UCSD-AML1 (cell line): ENCODE data around the gene SLA2.
"Not testable (repeated sequence)": the region's sequence is repeated elsewhere in the genome, so short reads cannot be mapped to it uniquely, and the experiment has no call there.

Experiments
- DNase-seq: peaks from one replicate; lab custom pipeline; 2025; ENCODE audit not compliant: unreplicated experiment; lab: John Stamatoyannopoulos, UW

Gene SLA2, protein sequence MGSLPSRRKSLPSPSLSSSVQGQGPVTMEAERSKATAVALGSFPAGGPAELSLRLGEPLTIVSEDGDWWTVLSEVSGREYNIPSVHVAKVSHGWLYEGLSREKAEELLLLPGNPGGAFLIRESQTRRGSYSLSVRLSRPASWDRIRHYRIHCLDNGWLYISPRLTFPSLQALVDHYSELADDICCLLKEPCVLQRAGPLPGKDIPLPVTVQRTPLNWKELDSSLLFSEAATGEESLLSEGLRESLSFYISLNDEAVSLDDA

DNA sequence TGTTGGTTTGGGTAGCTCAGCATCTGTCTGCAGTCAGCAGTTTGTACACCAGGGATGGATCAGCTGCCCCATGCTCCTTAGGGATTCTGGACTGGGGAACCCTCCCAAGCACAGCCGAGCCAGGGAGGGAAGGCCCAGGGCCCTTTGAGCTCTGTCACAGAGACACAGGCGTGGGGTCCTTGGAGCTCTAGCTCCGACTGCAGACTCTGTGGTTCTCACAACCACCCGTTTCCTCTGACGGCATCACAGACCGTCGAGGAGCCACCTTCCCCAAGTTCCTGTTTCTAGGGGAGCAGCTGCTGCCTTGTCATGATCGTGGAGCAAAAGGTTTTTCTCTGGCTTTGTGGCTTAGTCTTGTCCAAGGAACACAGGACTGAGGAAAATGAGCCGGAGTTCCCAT, at the start of gene SLA2:
TSS of gene SLA2 (minus strand) at position 199 of the 400 bp plus-strand sequence. CDS start 4,861 bp downstream, outside the sequence.
- DNase-seq, result peak; percentile 79

DNA sequence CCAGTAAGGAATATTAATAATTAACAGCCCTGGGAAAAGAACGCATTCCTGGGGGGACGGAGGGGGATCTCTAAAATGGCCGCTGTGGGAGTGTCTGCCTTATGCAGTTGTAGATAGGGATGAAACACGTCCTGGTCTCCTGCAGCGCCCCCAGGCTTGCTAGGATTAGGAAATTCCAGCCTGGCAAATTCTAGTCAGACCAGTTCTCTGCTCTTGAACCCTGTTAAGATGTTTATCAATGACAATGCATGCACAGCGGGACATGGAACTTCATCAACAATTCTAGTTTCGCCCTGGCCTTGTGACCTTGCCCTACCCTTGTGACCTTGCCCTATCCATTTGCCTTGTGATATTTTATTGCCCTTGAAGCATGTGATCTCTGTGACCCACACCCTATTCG, 49.5 kb upstream of the SLA2 start:
- DNase-seq, result not testable (repeated sequence)

DNA sequence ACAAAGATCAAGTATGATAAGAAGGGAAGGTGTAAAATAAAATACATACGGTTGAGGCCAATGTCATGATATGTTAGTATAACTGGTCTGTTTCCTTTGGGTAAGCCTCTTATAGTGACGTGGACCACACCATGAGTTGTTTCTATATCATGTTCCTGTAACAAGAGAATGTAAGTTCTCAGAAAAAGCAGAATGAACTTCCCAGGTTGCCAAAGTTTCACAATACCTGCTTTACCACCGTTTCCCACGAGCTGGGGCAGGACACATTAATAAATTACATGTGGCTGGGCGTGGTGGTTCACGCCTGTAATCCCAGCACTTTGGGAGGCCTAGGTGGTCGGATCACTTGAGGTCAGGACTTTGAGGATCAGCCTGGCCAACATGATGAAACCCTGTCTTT, 42.6 kb upstream of the SLA2 start:
- no peak for DNase-seq

DNA sequence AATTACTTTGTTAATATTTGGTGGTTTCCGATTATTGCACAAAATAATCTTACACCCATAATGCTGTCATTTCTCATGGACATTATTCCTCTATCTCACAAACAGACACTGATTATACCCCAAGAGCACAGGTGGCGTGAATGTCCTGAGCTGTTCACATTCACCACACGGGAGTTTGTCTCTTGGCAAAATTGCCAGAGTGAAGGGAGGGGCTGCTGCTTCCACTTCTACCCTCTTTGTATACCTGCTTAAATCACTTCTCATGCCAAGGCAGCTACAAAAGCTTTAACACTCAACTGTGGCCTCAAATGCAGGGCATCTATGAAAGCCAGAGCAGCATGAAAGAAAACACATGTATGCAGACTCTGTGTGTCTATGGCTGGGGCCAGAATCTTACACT, 41.9 kb upstream of the SLA2 start:
- no peak for DNase-seq

DNA sequence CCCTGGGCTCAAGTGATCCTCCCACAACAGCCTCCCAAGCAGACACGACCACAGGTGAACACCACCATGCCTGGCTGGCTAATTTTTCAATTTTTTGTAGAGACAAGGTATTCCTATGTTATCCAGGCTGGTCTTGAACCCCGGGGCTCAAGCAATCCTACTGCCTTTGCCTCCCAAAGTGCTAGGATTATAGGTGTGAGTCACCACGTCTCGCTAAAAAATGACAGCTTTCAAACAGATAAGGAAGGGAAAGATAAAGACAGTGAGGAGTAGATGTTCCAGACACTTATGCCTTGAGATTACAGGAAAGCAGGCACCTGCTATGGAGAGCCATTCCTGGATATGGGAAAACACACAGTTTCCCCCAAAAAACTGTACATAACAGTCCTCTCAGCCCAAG, 40.9 kb upstream of the SLA2 start:
- DNase-seq, result no peak

DNA sequence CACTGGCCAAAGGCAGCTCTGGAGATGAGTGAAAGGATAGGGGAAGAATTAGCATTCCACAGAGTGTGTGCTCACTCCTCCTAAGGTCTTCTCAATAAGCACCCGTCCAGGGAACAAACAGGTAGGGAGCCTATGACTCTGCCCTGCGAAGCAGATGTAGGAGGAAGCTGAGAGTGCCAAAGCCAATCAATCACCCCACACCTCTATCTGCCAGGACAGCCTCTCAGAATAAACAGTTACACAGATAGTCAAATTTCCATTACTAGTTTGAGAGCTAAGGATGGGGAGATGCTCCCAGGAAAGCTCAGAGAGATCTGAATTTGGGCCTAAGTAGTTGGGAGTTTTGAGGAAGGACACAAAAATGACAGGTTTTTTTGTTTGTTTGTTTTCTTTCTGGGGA, 40.5 kb upstream of the SLA2 start:
- DNase-seq, result no peak

DNA sequence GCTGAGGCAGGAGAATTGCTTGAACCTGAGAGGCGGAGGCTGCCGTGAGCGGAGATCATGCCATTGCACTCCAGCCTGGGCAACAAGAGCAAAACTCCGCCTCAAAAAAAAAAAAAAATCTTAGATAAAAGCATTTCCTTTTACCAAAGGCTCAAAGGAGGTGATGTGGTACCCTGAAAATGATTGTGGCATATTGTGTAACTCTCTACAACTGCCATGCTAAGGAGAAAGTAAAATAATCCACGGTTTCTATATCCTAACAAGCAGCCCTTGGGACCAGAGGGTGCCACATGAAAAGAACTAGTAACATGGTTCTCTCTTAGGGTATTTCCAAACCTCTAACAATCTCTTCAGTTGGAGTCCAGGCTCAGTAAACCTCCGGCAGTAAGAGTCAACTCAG, 38.8 kb upstream of the SLA2 start:
- DNase-seq, result no peak

DNA sequence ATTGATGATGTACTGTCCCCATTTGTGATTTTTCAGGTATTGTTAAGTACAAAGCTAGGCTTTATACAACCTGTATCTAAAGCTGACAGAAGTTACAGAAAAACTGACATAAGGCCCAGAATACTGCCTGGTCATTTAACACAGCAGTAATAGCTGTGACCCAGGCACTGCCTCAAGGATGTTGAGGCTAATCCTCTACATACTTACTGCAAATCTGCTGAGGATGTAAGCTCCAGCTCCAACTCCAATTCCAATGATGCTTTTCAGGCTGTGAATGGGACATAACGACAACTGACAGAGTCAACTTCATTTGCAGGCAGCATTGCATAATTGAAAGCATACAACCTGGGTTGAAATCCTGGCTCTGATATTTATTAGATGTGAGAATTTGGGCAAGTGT, 36.3 kb upstream of the SLA2 start:
- DNase-seq, result no peak

DNA sequence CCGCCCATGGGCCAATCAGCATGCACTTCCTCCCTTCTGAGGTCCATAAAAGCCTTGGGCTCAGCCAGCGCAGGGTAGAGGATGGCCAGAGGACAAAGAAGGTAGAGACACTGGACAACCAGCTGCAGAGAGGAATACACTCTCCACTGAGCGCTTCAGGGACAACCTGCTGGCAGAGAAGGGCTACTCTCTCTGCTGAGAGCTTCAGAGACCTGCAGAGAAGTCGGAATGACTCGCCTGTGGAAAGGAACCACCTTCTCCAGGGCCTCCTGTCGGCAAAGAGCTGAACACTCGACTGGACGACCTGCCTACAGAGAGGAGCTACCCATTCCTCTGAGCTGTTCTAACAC, 31.4 kb upstream of the SLA2 start:
- DNase-seq, result no peak

DNA sequence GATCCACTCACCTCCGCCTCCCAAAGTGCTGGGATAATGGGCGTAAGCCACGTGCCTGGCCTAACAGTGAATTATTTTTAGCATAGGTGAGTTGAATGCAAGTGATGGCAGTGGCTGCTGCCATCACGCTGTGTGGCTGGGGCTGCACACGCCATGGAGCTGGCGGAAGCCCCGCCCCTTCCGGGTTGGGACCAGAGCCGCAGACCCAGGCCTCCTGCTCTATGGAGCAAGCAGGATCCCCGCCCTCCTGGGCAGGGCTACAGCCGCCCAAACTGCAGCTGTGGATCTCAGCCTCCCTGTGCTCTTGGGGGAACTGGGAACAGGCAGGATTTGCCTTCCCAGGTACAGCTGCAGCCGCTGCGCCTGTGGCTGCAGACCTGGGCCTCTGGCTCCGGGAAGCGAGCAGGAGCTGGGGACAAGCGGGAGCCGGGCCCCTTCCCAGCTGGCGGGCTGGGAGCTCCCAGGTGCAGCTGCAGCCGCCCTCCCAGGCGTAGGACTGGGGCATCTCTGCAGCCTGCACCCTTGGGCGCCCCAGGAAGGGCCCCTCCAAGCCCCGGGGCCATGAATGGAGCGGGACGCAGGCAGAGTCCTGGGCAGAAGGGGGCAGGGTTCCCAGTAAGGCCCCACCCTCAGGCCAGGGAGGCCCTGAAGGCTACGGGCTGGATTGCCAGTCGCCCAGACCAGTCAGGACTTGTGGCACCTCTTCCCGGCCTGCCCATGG, 30.9 kb upstream of the SLA2 start:
- DNase-seq, result no peak

DNA sequence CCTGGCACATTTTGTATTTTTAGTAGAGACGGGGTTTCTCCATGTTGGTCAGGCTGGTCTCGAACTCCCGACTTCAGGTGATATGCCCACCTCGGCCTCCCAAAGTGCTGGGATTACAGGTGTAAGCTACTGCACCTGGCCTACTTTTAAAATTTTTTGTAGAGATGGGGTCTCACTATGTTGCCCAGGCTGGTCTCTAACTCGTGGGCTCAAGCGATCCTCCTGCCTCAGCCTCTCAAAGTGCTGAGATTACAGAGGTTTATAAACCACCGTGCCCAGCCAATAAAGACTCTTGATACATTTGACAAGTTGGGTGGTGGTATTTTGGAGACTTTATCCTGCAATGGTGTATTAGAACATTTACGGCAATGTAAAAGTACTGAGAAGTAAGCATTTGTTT, 29.5 kb upstream of the SLA2 start:
- DNase-seq, result not testable (repeated sequence)

DNA sequence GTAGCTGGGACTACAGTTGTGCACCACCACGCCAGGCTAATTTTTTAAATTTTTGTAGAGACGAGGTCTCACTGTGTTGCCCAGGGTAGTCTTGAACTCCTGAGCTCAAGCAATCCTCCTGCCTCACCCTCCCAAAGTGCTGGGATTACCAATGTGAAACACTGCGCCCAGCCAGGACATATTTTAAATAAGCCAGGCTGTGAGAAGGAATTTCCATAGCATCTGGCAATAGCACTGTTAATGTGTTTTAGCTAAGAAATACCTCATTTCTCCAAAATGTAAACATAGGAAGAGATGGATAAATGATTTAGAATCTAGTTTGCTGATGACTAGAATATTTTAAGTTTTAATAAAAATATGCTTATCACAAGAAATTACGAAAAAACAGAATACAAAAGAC, 27.0 kb upstream of the SLA2 start:
- DNase-seq, result no peak

DNA sequence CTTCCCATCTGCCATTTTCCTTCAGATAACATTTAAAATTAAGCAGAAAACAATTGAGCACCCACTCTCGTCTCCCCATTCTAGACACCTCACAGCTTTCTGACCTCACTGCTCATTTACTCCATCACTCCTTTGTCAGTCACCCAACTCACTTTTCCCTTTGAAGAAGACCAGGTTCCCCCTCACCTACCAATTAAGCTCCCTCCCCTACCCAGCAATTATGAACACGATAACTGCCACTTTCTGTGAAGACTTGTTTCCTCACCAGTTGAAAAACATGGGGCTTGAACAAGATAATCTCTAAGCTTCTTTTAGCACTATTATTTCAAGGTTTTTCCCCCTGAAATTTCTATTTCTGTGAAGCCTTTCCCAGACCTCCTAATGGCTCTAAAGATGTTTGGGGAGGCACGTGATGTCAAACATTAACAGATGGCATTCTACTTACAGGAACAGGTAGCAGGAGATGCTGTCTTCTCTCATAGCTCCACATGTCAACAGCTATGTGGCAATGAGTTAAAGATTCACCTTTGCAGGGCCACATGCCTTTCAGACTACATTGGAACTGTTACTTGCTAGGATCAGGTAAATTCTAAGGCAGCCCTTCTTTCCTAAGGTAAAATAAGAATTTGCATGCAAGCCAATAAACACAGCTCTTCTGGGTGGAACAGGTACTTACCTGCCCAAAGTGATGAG, 24.8 kb upstream of the SLA2 start:
- DNase-seq, result no peak

DNA sequence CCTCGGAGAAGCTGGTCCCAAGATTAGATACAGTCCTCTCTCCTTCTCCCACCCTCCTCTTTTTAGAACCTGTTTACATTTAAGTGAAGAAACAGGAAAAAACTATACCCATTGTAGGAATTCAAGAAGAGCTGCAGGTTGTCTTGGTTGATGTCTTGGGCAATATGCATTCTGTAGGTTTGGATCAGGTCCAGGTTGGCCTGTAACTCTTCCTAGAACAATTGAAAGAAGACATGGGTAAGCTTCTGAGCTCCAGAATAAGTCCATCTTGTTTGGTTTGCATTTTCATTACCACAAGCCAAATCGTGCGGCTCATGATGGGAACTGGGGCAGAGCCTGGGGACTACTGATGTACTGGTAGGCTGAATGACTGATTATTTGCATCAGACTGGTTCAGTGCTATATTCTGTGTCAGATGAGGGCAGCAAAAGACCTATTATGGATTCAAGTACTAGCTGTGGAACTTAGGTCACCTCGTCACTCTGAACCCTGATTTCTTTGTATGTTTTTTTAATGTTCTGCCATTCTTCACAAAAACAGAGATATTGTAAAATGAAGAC, 20.3 kb upstream of the SLA2 start:
- no peak for DNase-seq

DNA sequence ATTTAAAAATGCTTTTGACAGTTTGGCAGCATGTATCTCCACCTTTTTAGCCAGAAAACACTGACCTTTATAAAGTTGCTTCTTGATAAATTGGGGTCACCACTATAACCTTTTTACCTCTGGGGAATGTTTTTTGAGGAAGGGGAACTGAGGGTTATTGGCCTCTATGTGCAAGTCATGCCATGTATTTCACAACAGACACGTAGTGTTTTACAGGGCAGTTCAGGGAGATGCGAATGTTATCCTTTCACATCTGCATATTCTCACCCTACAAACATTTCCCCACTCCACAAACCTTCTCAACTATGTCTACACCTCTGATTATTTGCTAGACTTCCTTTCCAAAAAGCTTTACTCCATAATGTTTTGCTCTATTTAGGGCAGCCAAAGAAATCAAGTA, 17.0 kb upstream of the SLA2 start:
- DNase-seq, result no peak

DNA sequence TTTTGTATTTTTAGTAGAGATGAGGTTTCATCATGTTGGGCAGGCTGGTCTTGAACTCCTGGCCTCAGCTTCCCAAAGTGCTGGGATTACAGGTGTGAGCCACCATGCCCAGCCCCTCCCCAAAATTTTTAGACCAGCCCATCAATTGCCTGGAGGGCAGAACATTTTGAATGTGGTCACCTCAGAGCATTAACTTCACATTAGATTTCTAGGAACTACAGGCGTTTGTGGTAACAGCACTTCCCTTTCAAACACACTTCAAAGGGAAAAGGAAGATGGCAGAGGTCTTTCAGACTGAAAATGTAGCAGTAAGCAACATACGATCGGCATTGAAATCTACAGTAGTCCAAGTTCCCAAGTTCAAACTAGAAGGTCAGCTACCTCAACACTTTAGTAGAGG, 12.3 kb upstream of the SLA2 start:
- DNase-seq, result no peak

DNA sequence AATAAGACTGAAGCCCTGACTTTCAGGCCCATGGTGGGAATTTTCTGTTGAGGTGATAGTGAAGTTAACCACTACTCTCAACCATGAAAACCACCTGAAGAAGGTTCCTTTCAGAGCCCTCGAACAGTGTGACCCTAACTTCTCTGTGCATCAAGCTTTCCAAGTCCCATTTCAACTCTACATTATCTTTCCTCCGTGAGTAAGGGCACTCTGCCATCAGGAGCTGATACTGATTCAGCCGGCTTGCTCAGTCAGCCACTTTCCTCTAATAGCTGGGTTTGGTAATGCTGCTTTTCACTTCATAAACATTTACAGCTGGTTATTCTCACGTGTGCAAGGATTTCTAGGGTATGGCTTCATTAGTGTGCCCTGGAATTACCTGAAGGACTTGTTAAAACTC, 10.7 kb upstream of the SLA2 start:
- DNase-seq, result no peak

DNA sequence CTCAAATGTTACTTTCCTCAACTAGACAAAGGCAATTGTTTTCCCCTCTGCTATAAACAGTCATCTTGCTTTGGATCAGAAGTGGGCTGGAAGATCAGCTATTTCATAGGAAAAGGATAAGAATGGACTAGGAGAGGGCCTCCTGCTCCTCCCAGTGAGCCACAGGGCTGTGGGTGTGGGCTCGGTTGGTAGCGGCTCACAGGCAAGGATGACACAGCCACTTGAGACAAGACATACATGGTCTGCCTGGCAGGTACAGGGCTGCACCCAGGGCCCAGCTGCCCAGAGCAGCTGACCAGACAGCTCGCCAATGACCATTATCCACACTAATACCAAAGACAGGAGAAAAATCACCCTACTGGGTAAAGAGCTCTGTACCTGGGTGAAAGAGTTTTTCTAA, 9.0 kb upstream of the SLA2 start:
- DNase-seq, result no peak

DNA sequence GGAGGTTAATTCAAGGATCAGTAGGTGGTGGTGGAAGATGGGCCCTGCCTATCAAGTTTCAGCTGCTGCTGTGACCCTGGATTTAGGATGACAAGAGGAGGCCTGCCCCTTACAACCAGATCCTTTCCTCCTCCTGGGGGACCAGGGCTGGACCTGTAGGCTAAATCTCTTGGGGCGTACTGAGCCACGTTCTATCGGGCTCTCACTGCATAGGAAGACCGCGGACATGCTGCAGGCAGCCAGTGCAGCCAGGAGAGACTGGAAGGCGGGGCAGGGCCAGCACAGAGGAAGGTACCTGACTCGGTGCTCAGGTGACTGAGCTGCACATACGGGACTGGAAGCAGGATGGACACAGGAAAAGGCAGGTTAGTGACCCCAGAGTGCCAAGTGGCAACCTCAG, 8.5 kb upstream of the SLA2 start:
- no peak for DNase-seq

DNA sequence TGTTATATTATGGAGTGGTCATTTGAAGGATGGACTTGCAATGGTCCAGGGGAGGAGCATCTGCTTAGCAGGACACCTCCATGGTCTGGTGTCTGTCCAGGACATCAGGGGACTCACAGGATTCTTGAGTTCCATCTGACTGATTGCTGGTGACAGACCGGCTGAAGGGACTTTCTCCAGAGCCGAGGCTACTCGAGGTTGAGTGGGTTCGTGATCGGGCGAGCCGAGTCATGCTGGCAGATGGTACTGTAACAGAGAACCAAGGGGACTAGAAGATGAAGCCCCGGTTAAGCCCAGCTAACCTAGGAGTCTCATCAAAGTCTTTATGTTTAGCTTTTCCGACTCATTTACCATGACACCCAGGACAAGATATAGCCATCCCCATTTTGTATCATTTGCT, 7.5 kb upstream of the SLA2 start:
- DNase-seq, result no peak

DNA sequence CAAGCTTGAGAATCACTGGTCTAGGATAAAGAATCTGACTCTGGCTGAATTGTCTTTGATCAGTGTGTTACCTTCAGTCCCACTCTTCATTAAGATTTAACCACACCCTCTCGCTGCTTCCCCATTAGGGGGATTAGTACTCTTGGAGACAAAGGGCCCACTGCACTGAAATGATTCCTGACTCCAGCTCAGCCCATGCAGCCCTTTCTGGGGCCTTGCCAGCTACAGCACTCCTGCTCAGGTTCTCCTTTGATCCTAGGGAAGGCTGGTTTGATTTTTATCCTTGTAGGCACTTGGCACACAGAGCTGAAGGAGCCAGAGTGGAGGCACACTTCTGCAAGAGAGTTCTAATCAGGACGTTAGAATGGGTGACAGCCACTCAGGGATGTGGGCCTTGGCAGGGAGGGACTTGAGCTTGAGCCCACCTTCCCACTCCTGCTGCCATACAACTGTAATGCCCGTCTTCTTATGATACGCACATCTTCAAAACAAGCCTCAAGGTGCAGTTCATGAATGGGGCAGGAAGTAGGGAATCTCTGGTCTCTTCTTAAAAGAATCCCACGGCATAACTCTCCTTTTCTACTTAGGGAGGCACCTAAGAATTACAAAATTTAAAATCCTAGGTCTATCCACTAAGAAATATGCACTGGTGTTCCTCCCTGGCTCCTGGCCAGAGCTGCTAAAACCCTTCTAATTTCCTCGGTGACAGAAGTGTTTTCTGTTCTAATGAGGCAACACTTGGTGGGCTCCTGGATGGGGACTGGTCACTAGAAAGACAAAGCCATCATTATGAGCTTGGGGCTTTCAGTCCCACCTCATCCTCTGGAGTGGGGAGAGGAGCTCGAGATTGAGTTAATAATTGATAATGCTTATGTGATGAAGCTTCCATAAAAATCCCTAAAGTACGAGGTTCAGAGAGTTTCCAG, 1.5 kb upstream of the SLA2 start:
- DNase-seq, result no peak
